Left lung (tissue), 10 donors: ENCODE measurements around the gene CADM2. TPM values are rescaled to one million over a fixed set of nuclear protein-coding genes. Genes with fewer than 3 reads are reported as not detected.
"Not testable (repeated sequence)": the region's sequence is repeated elsewhere in the genome, so short reads cannot be mapped to it uniquely, and the experiment has no call there.

Experiments
- ATAC-seq: fragments of 200-7000 bp; cut with Tn5 transposase; one replicate; pipeline ENCODE4 v1.9.1; 2020; ENCODE audit warnings: moderate library complexity
- DNase-seq, 4 donors: peaks; one replicate each; pipeline ENCODE4 v3.0.0-alpha.2; 2013 to 2020
- H3K27ac ChIP-seq, 2 donors: fragments of 200-600 bp; sonication (generic) in 1 of 2; one replicate each; pipeline versions ENCODE4 v1.5.0 to v1.8.0; 2020 to 2021
- H3K27me3 ChIP-seq, 2 donors: fragments of 200-600 bp; sonication (generic) in 1 of 2; one replicate each; pipeline versions ENCODE4 v1.5.0 to v1.8.0; 2020 to 2021
- H3K36me3 ChIP-seq, 2 donors: fragments of 200-600 bp; sonication (generic) in 1 of 2; one replicate each; pipeline versions ENCODE4 v1.5.0 to v1.8.0; 2020 to 2021
- H3K4me1 ChIP-seq, 2 donors: fragments of 200-600 bp; one replicate each; pipeline ENCODE4 v1.8.0; 2021
- H3K4me3 ChIP-seq, 2 donors: fragments of 200-600 bp; sonication (generic) in 1 of 2; one replicate each; pipeline versions ENCODE4 v1.5.0 to v1.8.0; 2020 to 2021; ENCODE audit warnings: mild to moderate bottlenecking in 1 of 2
- H3K9me3 ChIP-seq, 2 donors: fragments of 200-600 bp; sonication (generic) in 1 of 2; one replicate each; pipeline versions ENCODE4 v1.5.0 to v1.8.0; 2020 to 2021
- CTCF ChIP-seq, 2 donors: fragments of 200-600 bp; sonication (generic) in 1 of 2; IDR thresholded peaks; one replicate each; pipeline versions ENCODE4 v1.5.0 to v1.8.0; 2021; ENCODE audit warnings: antibody characterized with exemption in 2 of 2
- intact Hi-C, 2 donors: fragments of 100-400 bp; cut with DNase I; formaldehyde crosslinking; loops; one replicate each; pipeline versions ENCODE4 v1.11.2 to v1.14.2; 2022
- polyA plus RNA-seq, 6 donors: library from polyadenylated mRNA; unstranded; fragments of 120-200 nt; gene quantifications; one replicate each; pipeline ENCODE4 v1.2.1, GENCODE V29; 2013; ENCODE audit not compliant: insufficient read length in 6 of 6
- total RNA-seq, 2 donors: library from RNA; stranded (reverse); fragmentation: NEBNext Ultra II Directional; extraction: Animal tissue kit (Norgen Biotek cat#: 25700); gene quantifications; one replicate each; pipeline ENCODE4 v1.2.1, GENCODE V29; 2021
- donor health status: DM: no; HTN: yes; CAD: no.
- donor health status: DM: no; HTN: no; CAD: no.

The CADM2 gene
- total and polyA plus RNA-seq, 8 donors: 0.16 to 2.3 (median 0.74) TPM

- intact Hi-C loops: no loop called here
- DNase-seq (no peak), ATAC-seq (no peak)
- Histone ChIP-seq H3K36me3 (no peaks in the 10 kb centered on the region), H3K9me3 (peaks cover 0 to 9% of the 10 kb centered on the region in 2 donors), H3K4me1 (no peaks in the 10 kb centered on the region), H3K27ac (no peak overlapping the region), H3K27me3 (no peaks in the 10 kb centered on the region), H3K4me3 (no peak overlapping the region)
- TF ChIP-seq CTCF (IDR thresholded peaks at IDR 0.05): no peak
These were observed 162.1 kb downstream of the CADM2 start for GRCh38 chr3:85120879-85121278.

- intact Hi-C loops, DNase-seq, H3K27me3 ChIP-seq, H3K4me3 ChIP-seq, H3K36me3 ChIP-seq, H3K27ac ChIP-seq, H3K9me3 ChIP-seq, H3K4me1 ChIP-seq, ATAC-seq: not testable (repeated sequence)
These were observed 174.1 kb downstream of the CADM2 start for GRCh38 chr3:85132864-85133263.

DNA sequence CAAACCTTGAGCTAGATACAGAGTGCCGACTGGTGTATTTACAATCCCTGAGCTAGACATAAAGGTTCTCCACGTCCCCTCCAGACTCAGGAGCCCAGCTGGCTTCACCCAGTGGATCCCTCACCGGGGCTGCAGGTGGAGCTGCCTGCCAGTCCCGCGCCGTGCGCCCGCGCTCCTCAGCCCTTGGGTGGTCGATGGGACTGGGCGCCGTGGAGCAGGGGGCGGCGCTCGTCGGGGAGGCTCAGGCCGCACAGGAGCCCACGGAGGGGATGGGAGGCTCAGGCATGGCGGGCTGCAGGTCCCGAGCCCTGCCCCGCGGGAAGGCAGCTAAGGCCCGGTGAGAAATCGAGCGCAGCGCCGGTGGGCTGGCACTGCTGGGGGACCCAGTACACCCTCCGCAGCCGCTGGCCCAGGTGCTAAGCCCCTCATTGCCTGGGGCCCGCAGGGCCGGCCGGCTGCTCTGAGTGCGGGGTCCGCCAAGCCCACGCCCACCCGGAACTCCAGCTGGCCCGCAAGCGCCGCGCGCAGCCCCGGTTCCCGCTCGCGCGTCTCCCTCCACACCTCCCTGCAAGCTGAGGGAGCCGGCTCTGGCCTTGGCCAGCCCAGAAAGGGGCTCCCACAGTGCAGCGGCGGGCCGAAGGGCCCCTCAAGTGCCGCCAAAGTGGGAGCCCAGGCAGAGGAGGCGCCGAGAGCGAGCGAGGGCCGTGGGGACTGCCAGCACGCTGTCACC lies 175.1 kb downstream of the CADM2 start:
- not testable (repeated sequence) for H3K4me1 ChIP-seq

DNA sequence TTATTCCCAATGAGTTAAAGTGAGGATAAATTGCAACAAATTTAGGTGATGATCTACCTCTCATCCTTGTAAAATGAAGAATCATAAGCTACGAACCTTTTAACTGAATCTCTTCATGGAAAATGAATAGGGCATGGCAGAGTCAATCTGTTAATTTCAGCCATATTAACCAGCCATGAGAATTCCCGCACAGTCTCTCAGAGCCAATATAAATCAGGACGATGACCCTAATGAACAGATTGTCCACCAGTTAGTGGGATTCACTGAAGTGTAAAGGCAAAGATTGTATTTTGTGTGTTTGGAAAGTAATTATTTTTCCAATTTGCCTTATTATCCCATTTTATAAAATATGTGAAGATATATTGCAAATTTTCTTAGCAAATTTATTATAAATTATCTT lies 183.8 kb downstream of the CADM2 start:
- DNase-seq (no peak), ATAC-seq (no peak)
- Histone ChIP-seq H3K36me3 (no peaks in the 10 kb centered on the region), H3K27ac (no peak overlapping the region), H3K9me3 (no peaks in the 10 kb centered on the region), H3K4me3 (no peak overlapping the region), H3K27me3 (no peaks in the 10 kb centered on the region), H3K4me1 (no peaks in the 10 kb centered on the region)
- intact Hi-C loops: no loop called here
- TF ChIP-seq CTCF (IDR thresholded peaks at IDR 0.05): no peak

More for the DNA sequence above, 175.1 kb downstream of the CADM2 start:
- H3K27me3 ChIP-seq, H3K9me3 ChIP-seq, H3K4me3 ChIP-seq, H3K36me3 ChIP-seq, DNase-seq, H3K27ac ChIP-seq, ATAC-seq, intact Hi-C loops: not testable (repeated sequence)

DNA sequence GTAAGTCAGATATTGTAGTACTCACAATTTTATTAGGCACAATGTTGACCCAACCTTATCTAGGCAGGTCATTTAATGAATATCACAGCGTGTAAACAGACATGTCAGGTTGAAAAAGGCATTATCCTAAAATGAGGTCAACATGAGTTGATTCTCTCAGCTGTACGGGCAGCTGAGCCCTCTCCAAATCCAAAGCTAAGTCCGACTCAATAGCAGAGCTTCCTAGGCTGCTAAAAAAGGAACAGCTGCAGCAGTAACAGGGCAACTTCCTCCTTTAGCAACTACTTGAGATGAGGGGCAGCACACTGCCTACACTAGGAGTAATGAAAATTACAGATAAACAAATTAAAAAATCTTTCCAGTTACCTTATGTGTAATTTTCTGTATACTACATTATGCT lies 189.2 kb downstream of the CADM2 start:
- Histone ChIP-seq H3K4me3 (no peak overlapping the region), H3K36me3 (no peaks in the 10 kb centered on the region), H3K4me1 (no peaks in the 10 kb centered on the region), H3K27ac (no peak overlapping the region), H3K9me3 (no peaks in the 10 kb centered on the region), H3K27me3 (no peaks in the 10 kb centered on the region)
- peak in 1 of 4 donors; percentile 5 for DNase-seq
- no peak for TF ChIP-seq CTCF (IDR thresholded peaks at IDR 0.05)
- ATAC-seq: no peak
- intact Hi-C loops: no loop called here

- no peak overlapping the region for H3K4me3 ChIP-seq
- intact Hi-C loops: no loop called here
- H3K36me3 ChIP-seq: no peaks in the 10 kb centered on the region
- DNase-seq: no peak
- H3K27ac ChIP-seq: no peak overlapping the region
- no peaks in the 10 kb centered on the region for H3K9me3 ChIP-seq
- ATAC-seq: no peak
- TF ChIP-seq CTCF (IDR thresholded peaks at IDR 0.05): no peak
- no peaks in the 10 kb centered on the region for H3K27me3 ChIP-seq
- no peaks in the 10 kb centered on the region for H3K4me1 ChIP-seq
These were observed 192.8 kb downstream of the CADM2 start for GRCh38 chr3:85151555-85151954.

GRCh38 chr3:85153279-85153678 lies 194.5 kb downstream of the CADM2 start:
- H3K27me3 ChIP-seq, DNase-seq, H3K36me3 ChIP-seq, H3K27ac ChIP-seq, H3K9me3 ChIP-seq, H3K4me1 ChIP-seq, ATAC-seq, H3K4me3 ChIP-seq, intact Hi-C loops: not testable (repeated sequence)
